Liver (tissue), 9 donors: ENCODE results near the gene TFAP2D. TPM values are rescaled to one million over a fixed set of nuclear protein-coding genes. Genes with fewer than 3 reads are reported as not detected.

Experiments
- DNase-seq: peaks from one replicate; pipeline ENCODE4 v3.0.0-alpha.2; 2017; ENCODE audit warnings: low spot score
- H3K27ac ChIP-seq, 2 donors: one replicate each; pipeline ENCODE4 v1.7.0; 2013; ENCODE audit warnings: inconsistent platforms in 2 of 2, low read length in 2 of 2, control low read depth in 1 of 2, low read depth in 1 of 2, mild to moderate bottlenecking in 1 of 2
- H3K27me3 ChIP-seq, 4 donors: one replicate each; pipeline versions ENCODE4 v1.6.1 to v1.7.0; 2013; ENCODE audit warnings: low read length in 3 of 4, inconsistent platforms in 1 of 4, mild to moderate bottlenecking in 1 of 4, moderate library complexity in 1 of 4; ENCODE audit not compliant: control insufficient read depth in 4 of 4, insufficient read depth in 4 of 4
- H3K36me3 ChIP-seq, 4 donors: one replicate each; pipeline versions ENCODE4 v1.6.1 to v1.7.0; 2013; ENCODE audit warnings: low read length in 3 of 4, mild to moderate bottlenecking in 3 of 4, low read depth in 1 of 4, moderate library complexity in 1 of 4; ENCODE audit not compliant: control insufficient read depth in 4 of 4, insufficient read depth in 3 of 4
- H3K4me1 ChIP-seq, 4 donors: one replicate each; pipeline versions ENCODE4 v1.6.1 to v1.7.0; 2013; ENCODE audit warnings: low read length in 3 of 4, mild to moderate bottlenecking in 3 of 4, moderate library complexity in 1 of 4; ENCODE audit not compliant: control insufficient read depth in 4 of 4, insufficient read depth in 4 of 4
- H3K4me3 ChIP-seq, 3 donors: one replicate each; pipeline versions ENCODE4 v1.6.1 to v1.7.0; 2013; ENCODE audit warnings: low read length in 3 of 3, control low read depth in 1 of 3, low read depth in 1 of 3, mild to moderate bottlenecking in 1 of 3
- H3K9ac ChIP-seq, 2 donors: one replicate each; pipeline ENCODE4 v1.7.0; 2013; ENCODE audit warnings: low read length in 2 of 2, mild to moderate bottlenecking in 2 of 2, moderate library complexity in 2 of 2, control low read depth in 1 of 2, low read depth in 1 of 2
- H3K9me3 ChIP-seq, 4 donors: one replicate each; pipeline versions ENCODE4 v1.6.1 to v1.7.0; 2013; ENCODE audit warnings: low read length in 3 of 4; ENCODE audit not compliant: control insufficient read depth in 4 of 4
- EGR1 ChIP-seq, 2 donors: IDR thresholded peaks; 2 replicates each; pipeline ENCODE4 v1.6.1; 2016 to 2018; ENCODE audit warnings: antibody characterized with exemption in 2 of 2, low read depth in 2 of 2
- HNF4A ChIP-seq, 2 donors: conservative IDR thresholded peaks; 2 replicates each; pipeline ENCODE4 v1.6.1; 2016; ENCODE audit warnings: antibody characterized with exemption in 2 of 2, mild to moderate bottlenecking in 2 of 2
- HNF4G ChIP-seq: IDR thresholded peaks from 2 replicates; pipeline ENCODE4 v1.6.1; 2016; ENCODE audit warnings: antibody characterized with exemption
- RAD21 ChIP-seq, 2 donors: IDR thresholded peaks; 2 replicates each; pipeline ENCODE4 v1.6.1; 2016; ENCODE audit warnings: antibody characterized with exemption in 2 of 2, mild to moderate bottlenecking in 2 of 2
- RXRA ChIP-seq, 2 donors: IDR thresholded peaks; 2 replicates each; pipeline ENCODE4 v1.6.1; 2017 to 2018; ENCODE audit warnings: antibody characterized with exemption in 2 of 2, mild to moderate bottlenecking in 1 of 2
- SP1 ChIP-seq: IDR thresholded peaks from 2 replicates; pipeline ENCODE4 v1.6.1; 2018; ENCODE audit warnings: antibody characterized with exemption, mild to moderate bottlenecking
- TAF1 ChIP-seq: conservative IDR thresholded peaks from 2 replicates; pipeline ENCODE4 v1.6.1; 2016; ENCODE audit warnings: antibody characterized with exemption, mild to moderate bottlenecking
- YY1 ChIP-seq: IDR thresholded peaks from 2 replicates; pipeline ENCODE4 v1.6.1; 2016; ENCODE audit warnings: antibody characterized with exemption, mild to moderate bottlenecking
- WGBS: extraction: QIAGEN DNeasy Blood & Tissue Kit; methylation state at CpG from one replicate; pipeline ENCODE4 v1.1.7; 2013; 5-methylcytosine and 5-hydroxymethylcytosine counted together
- polyA plus RNA-seq, 2 donors: library from polyadenylated mRNA; stranded (reverse) in 1 of 2; unstranded in 1 of 2; fragments of 200-250 nt in 1 of 2; fragments of >200 nt in 1 of 2; fragmentation: Nextera tagmentation in 1 of 2; extraction: Ambion mirVana in 1 of 2; gene quantifications; one replicate each; pipeline versions ENCODE4 v1.2.1 to v1.2.3, GENCODE V29; 2013 to 2015
- total RNA-seq, 2 donors: library from RNA; depleted of rRNA; stranded (reverse); fragments of >200 nt; gene quantifications; one replicate each; pipeline ENCODE4 v1.2.3, GENCODE V29; 2014
- TF ChIP-seq, protein P1 (sequence below): IDR thresholded peaks from 2 replicates; pipeline ENCODE4 v1.6.1; 2016; ENCODE audit warnings: antibody characterized with exemption, mild to moderate bottlenecking
- TF ChIP-seq, protein P2 (sequence below): fragments of 150-350 bp; IDR thresholded peaks from 2 replicates; pipeline ENCODE4 v1.5.1; 2017; ENCODE audit warnings: improper control_type of control experiment, low read depth, low read length; ENCODE audit not compliant: missing input control
- TF ChIP-seq, protein P3 (sequence below): IDR thresholded peaks from 2 replicates; pipeline ENCODE4 v1.6.1; 2016; ENCODE audit warnings: antibody characterized with exemption
- TF ChIP-seq, protein P4 (sequence below): IDR thresholded peaks from 2 replicates; pipeline ENCODE4 v1.6.1; 2016; ENCODE audit warnings: antibody characterized with exemption
- donor health status: healthy.
- donor health status: healthy.
- donor health status: healthy.
- donor health status: healthy.
- donor health status: healthy.

The TFAP2D gene
- total and polyA plus RNA-seq, 4 donors: not detected

DNA sequence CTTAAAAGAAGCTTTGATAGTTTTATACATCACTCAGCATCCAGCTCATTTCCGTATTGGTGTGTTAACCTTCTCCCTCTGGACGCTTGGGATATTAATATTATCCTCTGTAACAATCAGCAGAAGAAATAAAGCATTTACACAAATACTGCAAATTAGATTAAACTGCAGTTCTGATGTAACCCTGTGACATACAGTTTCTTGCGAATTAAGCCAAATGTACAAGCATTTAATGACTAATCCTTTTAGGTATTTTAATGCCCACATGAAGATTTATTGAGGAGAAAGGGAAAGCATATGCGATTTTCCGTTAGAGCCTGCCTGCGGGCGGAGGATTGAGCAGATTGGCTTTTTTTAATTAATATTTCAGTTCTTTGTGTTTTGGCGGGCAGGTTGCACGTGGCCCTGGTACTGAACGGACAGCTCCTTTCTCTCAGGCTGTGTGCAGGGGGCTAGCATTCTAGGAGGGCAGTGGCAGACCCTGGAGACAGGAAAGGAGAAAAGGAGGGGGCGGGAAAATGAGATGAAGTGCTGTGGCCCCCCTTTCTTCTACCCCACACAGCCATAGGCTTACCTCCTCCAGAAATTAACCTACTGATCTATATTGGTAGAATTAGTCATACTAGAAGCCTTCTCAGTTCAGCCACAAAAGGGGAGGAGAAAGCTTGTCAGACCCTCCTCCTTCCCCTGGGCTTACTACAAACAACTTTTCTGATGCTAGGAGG lies 14.1 kb upstream of the TFAP2D start:
- no peak for TF ChIP-seq TAF1
- TF ChIP-seq, protein P1, sequence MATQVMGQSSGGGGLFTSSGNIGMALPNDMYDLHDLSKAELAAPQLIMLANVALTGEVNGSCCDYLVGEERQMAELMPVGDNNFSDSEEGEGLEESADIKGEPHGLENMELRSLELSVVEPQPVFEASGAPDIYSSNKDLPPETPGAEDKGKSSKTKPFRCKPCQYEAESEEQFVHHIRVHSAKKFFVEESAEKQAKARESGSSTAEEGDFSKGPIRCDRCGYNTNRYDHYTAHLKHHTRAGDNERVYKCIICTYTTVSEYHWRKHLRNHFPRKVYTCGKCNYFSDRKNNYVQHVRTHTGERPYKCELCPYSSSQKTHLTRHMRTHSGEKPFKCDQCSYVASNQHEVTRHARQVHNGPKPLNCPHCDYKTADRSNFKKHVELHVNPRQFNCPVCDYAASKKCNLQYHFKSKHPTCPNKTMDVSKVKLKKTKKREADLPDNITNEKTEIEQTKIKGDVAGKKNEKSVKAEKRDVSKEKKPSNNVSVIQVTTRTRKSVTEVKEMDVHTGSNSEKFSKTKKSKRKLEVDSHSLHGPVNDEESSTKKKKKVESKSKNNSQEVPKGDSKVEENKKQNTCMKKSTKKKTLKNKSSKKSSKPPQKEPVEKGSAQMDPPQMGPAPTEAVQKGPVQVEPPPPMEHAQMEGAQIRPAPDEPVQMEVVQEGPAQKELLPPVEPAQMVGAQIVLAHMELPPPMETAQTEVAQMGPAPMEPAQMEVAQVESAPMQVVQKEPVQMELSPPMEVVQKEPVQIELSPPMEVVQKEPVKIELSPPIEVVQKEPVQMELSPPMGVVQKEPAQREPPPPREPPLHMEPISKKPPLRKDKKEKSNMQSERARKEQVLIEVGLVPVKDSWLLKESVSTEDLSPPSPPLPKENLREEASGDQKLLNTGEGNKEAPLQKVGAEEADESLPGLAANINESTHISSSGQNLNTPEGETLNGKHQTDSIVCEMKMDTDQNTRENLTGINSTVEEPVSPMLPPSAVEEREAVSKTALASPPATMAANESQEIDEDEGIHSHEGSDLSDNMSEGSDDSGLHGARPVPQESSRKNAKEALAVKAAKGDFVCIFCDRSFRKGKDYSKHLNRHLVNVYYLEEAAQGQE: peak; percentile 95
- Histone ChIP-seq H3K9ac (no peak overlapping the region), H3K27me3 (peaks cover 0 to 5% (median 0%) of the 10 kb centered on the region in 4 donors), H3K9me3 (no peaks in the 10 kb centered on the region), H3K4me3 (no peak overlapping the region), H3K27ac (no peak overlapping the region), H3K4me1 (no peaks in the 10 kb centered on the region), H3K36me3 (no peaks in the 10 kb centered on the region)
- no peak for DNase-seq
- WGBS: 23% methylated on average over 11 of the region's 11 CpGs

DNA sequence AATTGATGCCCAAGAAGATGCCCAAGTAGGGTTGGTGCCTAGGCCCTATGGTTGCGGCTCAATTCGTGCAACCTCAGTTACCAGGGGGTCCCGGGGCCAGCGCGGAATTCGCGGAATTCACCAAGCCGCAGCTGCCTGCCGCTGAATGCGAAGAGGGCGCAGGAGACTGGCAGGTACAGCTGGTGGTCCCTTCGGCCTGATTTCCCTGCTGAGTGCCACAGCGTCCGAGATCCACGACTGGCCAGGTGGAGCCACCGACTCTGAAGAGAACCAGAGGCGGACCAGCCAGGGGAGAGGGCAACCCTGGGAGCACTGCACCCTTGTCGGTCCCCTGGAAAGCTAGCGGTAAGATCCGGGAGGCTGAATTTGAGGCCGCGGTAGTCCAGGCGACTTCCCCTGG lies 6.8 kb upstream of the TFAP2D start:
- H3K4me1 ChIP-seq: peaks cover 0 to 3% (median under 1%) of the 10 kb centered on the region in 4 donors
- H3K9ac ChIP-seq: no peak overlapping the region
- TF ChIP-seq SP1 (no peak), YY1 (no peak), RAD21 (IDR thresholded peaks at IDR 0.05) (no peak), HNF4A (conservative IDR thresholded peaks at IDR 0.05) (no peak), HNF4G (no peak), EGR1 (IDR thresholded peaks at IDR 0.05; ENCODE audit: low read depth in 2 of 2) (no peak), RXRA (IDR thresholded peaks at IDR 0.05) (no peak)
- TF ChIP-seq, protein P2, sequence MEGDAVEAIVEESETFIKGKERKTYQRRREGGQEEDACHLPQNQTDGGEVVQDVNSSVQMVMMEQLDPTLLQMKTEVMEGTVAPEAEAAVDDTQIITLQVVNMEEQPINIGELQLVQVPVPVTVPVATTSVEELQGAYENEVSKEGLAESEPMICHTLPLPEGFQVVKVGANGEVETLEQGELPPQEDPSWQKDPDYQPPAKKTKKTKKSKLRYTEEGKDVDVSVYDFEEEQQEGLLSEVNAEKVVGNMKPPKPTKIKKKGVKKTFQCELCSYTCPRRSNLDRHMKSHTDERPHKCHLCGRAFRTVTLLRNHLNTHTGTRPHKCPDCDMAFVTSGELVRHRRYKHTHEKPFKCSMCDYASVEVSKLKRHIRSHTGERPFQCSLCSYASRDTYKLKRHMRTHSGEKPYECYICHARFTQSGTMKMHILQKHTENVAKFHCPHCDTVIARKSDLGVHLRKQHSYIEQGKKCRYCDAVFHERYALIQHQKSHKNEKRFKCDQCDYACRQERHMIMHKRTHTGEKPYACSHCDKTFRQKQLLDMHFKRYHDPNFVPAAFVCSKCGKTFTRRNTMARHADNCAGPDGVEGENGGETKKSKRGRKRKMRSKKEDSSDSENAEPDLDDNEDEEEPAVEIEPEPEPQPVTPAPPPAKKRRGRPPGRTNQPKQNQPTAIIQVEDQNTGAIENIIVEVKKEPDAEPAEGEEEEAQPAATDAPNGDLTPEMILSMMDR: no peak
- TF ChIP-seq, protein P3, sequence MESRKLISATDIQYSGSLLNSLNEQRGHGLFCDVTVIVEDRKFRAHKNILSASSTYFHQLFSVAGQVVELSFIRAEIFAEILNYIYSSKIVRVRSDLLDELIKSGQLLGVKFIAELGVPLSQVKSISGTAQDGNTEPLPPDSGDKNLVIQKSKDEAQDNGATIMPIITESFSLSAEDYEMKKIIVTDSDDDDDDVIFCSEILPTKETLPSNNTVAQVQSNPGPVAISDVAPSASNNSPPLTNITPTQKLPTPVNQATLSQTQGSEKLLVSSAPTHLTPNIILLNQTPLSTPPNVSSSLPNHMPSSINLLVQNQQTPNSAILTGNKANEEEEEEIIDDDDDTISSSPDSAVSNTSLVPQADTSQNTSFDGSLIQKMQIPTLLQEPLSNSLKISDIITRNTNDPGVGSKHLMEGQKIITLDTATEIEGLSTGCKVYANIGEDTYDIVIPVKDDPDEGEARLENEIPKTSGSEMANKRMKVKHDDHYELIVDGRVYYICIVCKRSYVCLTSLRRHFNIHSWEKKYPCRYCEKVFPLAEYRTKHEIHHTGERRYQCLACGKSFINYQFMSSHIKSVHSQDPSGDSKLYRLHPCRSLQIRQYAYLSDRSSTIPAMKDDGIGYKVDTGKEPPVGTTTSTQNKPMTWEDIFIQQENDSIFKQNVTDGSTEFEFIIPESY: no peak
- TF ChIP-seq, protein P4, sequence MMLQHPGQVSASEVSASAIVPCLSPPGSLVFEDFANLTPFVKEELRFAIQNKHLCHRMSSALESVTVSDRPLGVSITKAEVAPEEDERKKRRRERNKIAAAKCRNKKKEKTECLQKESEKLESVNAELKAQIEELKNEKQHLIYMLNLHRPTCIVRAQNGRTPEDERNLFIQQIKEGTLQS: no peak
- TF ChIP-seq, protein P1: no peak
- H3K9me3 ChIP-seq: no peaks in the 10 kb centered on the region
- no peaks in the 10 kb centered on the region for H3K36me3 ChIP-seq
- H3K4me3 ChIP-seq: no peak overlapping the region
- H3K27me3 ChIP-seq: peaks cover 0 to 14% (median 5%) of the 10 kb centered on the region in 4 donors
- 5% methylated on average over 23 of the region's 23 CpGs for WGBS
- no peak overlapping the region for H3K27ac ChIP-seq
- DNase-seq: no peak
